OCI-LY1 (cell line): Measurements from ENCODE around the gene NCDN.

Experiments used
- H2AFZ ChIP-seq: fragments of 200-600 bp; sonication (generic), shearing (Covaris generic); 2 replicates; pipeline ENCODE4 v1.6.0; 2014; ENCODE audit warnings: antibody characterized with exemption, mild to moderate bottlenecking, low read length
- H3F3A ChIP-seq: fragments of 200-600 bp; sonication (generic), shearing (Covaris generic); 2 replicates; pipeline ENCODE4 v1.6.0; 2014; ENCODE audit warnings: mild to moderate bottlenecking, antibody characterized with exemption, low read length, moderate library complexity; ENCODE audit not compliant: insufficient read depth
- H3K27ac ChIP-seq: fragments of 200-600 bp; sonication (generic); 2 replicates; pipeline ENCODE4 v1.5.1; 2014; ENCODE audit warnings: low read length, mixed run types, mild to moderate bottlenecking, low read depth; ENCODE audit not compliant: poor library complexity, severe bottlenecking
- H3K27me3 ChIP-seq: fragments of 200-600 bp; sonication (generic); 2 replicates; pipeline ENCODE4 v1.6.0; 2014; ENCODE audit warnings: antibody characterized with exemption, mild to moderate bottlenecking, low read length, moderate library complexity; ENCODE audit not compliant: insufficient read depth
- H3K36me3 ChIP-seq: fragments of 200-600 bp; sonication (generic); 2 replicates; pipeline ENCODE4 v1.6.1; 2014; ENCODE audit warnings: mild to moderate bottlenecking, antibody characterized with exemption, low read length, moderate library complexity, mixed read lengths; ENCODE audit not compliant: insufficient read depth
- H3K4me1 ChIP-seq: fragments of 200-600 bp; sonication (generic); 2 replicates; pipeline ENCODE4 v1.5.1; 2014; ENCODE audit warnings: mild to moderate bottlenecking, low read length, moderate library complexity; ENCODE audit not compliant: insufficient read depth, severe bottlenecking
- H3K4me2 ChIP-seq: fragments of 200-600 bp; sonication (generic), shearing (Covaris generic); 2 replicates; pipeline ENCODE4 v1.6.1; 2014; ENCODE audit warnings: low read length
- H3K4me3 ChIP-seq: fragments of 200-600 bp; sonication (generic); 2 replicates; pipeline ENCODE4 v1.5.1; 2014; ENCODE audit warnings: low read length, low read depth, mild to moderate bottlenecking, mixed read lengths; ENCODE audit not compliant: poor library complexity, severe bottlenecking
- H3K79me2 ChIP-seq: fragments of 200-600 bp; shearing (Covaris generic); 2 replicates; pipeline ENCODE4 v1.6.1; 2016; ENCODE audit warnings: mixed run types, low read length, mixed read lengths; ENCODE audit not compliant: insufficient read depth
- H3K9ac ChIP-seq: fragments of 200-600 bp; sonication (generic), shearing (Covaris generic); 2 replicates; pipeline ENCODE4 v1.6.1; 2014; ENCODE audit warnings: mild to moderate bottlenecking, low read length, mixed read lengths
- H3K9me2 ChIP-seq: fragments of 200-600 bp; sonication (generic), shearing (Covaris generic); 2 replicates; pipeline ENCODE4 v1.6.1; 2014; ENCODE audit warnings: low read depth, mild to moderate bottlenecking, low read length, mixed read lengths
- H3K9me3 ChIP-seq: fragments of 200-600 bp; shearing (Covaris generic); 2 replicates; pipeline ENCODE4 v1.6.1; 2014; ENCODE audit warnings: low read length, mixed read lengths
- H4K20me1 ChIP-seq: fragments of 200-600 bp; sonication (generic), shearing (Covaris generic); 2 replicates; pipeline ENCODE4 v1.6.0; 2016; ENCODE audit warnings: mild to moderate bottlenecking, low read length; ENCODE audit not compliant: insufficient read depth
- CTCF ChIP-seq: fragments of 200-600 bp; sonication (generic), shearing (Covaris generic); IDR thresholded peaks from 2 replicates; pipeline ENCODE4 v1.5.1; 2017; ENCODE audit warnings: mild to moderate bottlenecking, antibody characterized with exemption, low read length, moderate library complexity, mixed read lengths
- EZH2 ChIP-seq: fragments of 200-600 bp; sonication (generic), shearing (Covaris generic); IDR thresholded peaks from 2 replicates; pipeline ENCODE4 v1.8.0; 2017; ENCODE audit warnings: borderline replicate concordance, mixed run types, mild to moderate bottlenecking, antibody characterized with exemption, low read length, moderate library complexity, mixed read lengths

NCDN gene

GRCh38 chr1:35570589-35571137 lies 13.1 kb downstream of the NCDN start:
- Histone ChIP-seq H3K79me2 (no peaks in the 10 kb centered on the region), H3K4me3 (no peak overlapping the region), H2AFZ (no peak overlapping the region), H4K20me1 (no peaks in the 10 kb centered on the region), H3K4me1 (no peaks in the 10 kb centered on the region), H3K9me3 (no peaks in the 10 kb centered on the region), H3F3A (no peaks in the 10 kb centered on the region), H3K36me3 (peaks cover 6% of the 10 kb centered on the region; the same call in 1 of the 2 replicates), H3K4me2 (no peak overlapping the region), H3K27me3 (no peaks in the 10 kb centered on the region; the same call in 1 of the 2 replicates), H3K9me2 (no peaks in the 10 kb centered on the region), H3K27ac (no peak overlapping the region), H3K9ac (no peak overlapping the region)
- TF ChIP-seq CTCF, result no peak

GRCh38 chr1:35571263-35571662 lies 13.7 kb downstream of the NCDN start:
- H2AFZ ChIP-seq, result no peak overlapping the region
- H4K20me1 ChIP-seq, result no peaks in the 10 kb centered on the region
- H3K27me3 ChIP-seq, result no peaks in the 10 kb centered on the region; the same call in 1 of the 2 replicates
- no peaks in the 10 kb centered on the region for H3K4me1 ChIP-seq
- no peaks in the 10 kb centered on the region for H3K79me2 ChIP-seq
- TF ChIP-seq EZH2, result no peak
- TF ChIP-seq CTCF, result no peak
- no peak overlapping the region for H3K4me2 ChIP-seq
- no peaks in the 10 kb centered on the region for H3K9me2 ChIP-seq
- H3K9me3 ChIP-seq, result no peaks in the 10 kb centered on the region
- no peak overlapping the region for H3K4me3 ChIP-seq
- H3F3A ChIP-seq, result no peaks in the 10 kb centered on the region
- no peak overlapping the region for H3K9ac ChIP-seq
- H3K27ac ChIP-seq, result no peak overlapping the region
- H3K36me3 ChIP-seq, result 0 out of 2 replicates have a peak, but pooled peaks cover under 1% of the 10 kb centered on the region

GRCh38 chr1:35572296-35572695 lies 14.7 kb downstream of the NCDN start:
- TF ChIP-seq EZH2 (no peak), CTCF (no peak)
- Histone ChIP-seq H3K27ac (no peak overlapping the region), H2AFZ (no peak overlapping the region), H3K27me3 (no peaks in the 10 kb centered on the region; the same call in 1 of the 2 replicates), H4K20me1 (no peaks in the 10 kb centered on the region), H3K9me2 (no peaks in the 10 kb centered on the region), H3K36me3 (no peaks in the 10 kb centered on the region), H3K4me3 (no peak overlapping the region), H3K4me1 (peaks cover 5% of the 10 kb centered on the region), H3K4me2 (no peak overlapping the region), H3K9me3 (no peaks in the 10 kb centered on the region), H3K9ac (no peak overlapping the region), H3K79me2 (no peaks in the 10 kb centered on the region), H3F3A (no peaks in the 10 kb centered on the region)
